ENCODE data around the gene SMG1.
"Not testable (repeated sequence)": the region's sequence is repeated elsewhere in the genome, so short reads cannot be mapped to it uniquely, and the experiment has no call there.

SMG1 gene

DNA sequence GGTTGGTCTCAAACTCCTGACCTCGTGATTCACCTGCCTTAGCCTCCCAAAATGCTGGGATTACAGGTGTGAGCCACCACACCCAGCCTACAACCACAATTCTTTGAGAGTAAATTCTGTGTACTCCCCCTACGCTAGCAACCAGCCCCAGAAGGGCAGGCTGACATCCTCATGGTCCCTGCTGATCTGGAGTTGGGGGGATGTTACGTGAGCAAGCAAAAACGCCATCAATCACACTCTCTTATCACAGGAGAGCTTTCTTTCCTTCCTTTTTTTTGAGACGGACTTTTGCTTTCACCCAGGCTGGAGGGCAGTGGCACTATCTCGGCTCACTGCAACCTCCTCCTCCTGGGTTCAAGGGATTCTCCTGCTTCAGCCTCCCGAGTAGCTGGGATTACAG lies 154.0 kb downstream of the SMG1 start:
- in situ Hi-C loops (cut with MboI; ENCODE audit: low sequenced_read_pairs): not testable (repeated sequence)

DNA sequence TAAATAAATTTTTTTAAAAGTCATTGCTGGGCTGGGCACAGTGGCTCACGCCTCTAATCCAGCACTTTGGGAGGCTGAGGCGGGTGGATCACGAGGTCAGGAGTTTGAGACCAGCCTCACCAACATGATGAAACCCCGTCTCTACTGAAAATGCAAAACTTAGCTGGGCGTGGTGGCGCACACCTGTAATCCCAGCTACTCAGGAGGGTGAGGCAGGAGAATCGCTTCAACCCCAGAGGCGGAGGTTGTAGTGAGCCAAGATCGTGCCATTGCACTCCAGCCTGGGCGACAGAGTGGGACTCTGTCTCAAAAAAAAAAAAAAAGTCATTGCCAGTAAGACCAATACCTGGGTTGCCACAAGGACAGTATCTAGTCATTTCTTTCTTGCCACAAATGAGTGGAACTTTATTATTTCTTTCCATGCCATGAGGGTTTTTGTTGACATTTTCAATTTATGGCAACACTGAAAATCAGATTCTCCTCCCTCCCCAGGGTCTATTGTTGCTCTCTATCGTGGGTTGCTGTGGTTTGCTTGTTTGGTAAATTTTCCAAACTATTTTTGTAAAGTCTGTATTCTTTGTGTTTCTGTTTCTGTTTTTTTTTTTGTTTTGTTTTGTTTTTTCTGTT lies 155.8 kb downstream of the SMG1 start:
- in situ Hi-C loops (cut with MboI; ENCODE audit: low sequenced_read_pairs): not testable (repeated sequence)

DNA sequence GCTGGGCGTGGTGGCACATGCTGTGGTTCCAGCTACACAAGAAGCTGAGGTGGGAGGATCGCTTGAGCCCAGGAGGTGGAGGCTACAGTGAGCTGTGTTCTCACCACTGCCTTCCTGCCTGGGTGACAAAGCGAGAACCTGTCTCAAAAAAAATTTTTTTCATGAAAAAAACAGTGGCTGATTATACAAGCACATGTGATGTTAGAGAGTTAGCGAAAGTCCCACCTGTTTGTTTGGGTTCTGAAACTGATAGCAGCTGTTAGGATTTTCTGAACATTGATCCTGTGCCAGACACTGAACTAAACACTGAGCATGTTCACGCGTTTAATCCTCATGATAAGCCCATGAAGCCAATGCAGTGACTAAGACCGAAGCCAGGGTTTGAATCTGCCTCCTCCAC lies 159.0 kb downstream of the SMG1 start:
- in situ Hi-C loops (cut with MboI; ENCODE audit: low sequenced_read_pairs): not testable (repeated sequence)

DNA sequence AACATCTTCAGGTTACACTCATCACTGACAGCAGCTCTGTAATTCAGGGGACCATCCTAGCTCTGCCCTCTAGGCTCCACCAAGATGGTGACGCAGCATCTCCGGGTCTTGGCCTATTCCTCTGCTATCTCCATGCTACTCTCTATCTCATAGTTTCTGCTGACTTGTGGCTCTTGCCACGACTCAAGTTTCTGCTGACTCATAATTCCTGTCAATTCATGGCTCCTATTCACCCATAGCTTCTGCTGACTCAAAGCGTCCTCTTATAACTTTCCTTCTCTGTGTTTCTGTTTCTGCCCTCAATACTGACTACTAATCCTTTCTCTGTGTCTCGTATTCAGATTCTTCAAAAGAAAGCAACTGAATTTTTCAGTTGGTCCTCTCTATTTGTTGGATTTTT lies 163.5 kb downstream of the SMG1 start:
- in situ Hi-C loops (cut with MboI; ENCODE audit: low sequenced_read_pairs): not testable (repeated sequence)

DNA sequence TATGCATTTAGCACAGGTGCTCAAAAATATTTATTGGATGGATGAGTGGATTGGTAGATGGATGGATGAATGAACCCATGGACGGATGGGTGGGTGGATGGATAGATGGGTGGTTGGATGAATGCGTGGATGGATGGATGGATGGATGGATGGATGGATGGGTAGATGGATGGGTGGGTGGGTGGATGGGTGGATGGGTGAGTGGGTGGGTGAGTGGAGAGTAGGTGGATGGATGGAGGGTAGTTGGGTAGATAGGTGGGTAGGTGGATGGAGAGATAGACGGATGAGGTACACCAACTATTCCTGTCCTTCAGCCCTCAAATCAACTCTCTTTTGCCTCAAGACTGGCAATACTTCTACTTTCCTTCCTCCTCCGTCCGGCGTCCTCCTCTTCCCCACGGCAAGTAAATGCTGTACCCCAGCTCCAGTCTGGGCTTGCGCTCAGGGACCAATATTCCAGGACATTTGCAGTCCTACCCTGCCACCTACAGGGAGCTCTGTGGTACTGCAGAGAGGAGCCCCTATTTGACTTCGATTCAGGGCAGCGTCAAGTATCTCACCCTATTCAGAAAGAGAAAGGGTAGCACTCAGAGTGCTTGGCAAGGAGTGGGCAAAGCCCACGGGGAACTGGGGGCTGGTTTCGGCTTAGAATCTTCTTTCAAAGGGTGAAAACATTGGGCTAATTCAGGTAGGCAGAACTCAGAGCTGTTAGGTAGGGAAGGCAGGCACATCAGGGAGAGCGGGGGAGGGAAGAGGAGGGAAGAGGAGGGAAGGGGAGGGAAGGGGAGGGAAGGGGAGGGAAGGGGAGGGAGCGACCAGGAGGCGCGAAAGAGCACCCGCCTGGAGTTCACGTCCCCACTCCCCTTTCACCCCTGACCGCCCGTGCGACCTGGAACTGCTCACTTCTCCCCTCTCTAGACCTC lies 166.3 kb downstream of the SMG1 start:
- in situ Hi-C loops (cut with MboI; ENCODE audit: low sequenced_read_pairs): not testable (repeated sequence)

DNA sequence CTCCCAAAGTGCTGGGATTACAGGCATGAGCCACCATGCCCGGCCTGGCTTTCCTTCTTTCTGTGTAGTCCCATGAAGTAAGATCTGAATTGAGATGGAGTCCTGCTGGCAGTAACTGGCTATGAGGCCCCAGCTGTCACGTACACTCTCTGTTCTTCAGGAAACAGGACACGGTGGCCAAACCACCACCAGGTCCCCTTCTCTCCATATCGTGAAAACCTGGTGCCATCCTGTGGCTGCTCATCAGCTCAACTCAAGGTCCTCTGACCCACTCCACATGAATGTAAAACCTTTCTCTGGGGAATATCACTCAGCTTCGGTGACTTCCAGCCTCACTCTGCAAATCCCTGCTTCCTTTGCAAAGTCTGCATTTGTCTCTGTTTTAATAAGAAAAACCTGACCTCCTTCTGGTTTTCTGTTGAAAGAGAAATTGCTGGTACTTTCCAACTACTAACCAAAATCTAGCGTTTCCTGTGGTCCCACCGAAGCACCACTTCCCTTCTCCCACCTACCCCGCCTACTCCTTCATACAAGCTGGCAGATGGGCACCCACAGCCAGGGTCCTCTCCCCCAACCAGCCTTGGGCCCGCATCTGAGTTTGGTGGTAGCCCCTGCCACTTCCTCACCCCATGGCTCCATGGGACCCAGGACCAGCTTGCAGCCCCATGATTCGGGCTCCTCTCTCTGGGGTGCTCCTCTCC lies 168.1 kb downstream of the SMG1 start:
- in situ Hi-C loops (cut with MboI; ENCODE audit: low sequenced_read_pairs): not testable (repeated sequence)

DNA sequence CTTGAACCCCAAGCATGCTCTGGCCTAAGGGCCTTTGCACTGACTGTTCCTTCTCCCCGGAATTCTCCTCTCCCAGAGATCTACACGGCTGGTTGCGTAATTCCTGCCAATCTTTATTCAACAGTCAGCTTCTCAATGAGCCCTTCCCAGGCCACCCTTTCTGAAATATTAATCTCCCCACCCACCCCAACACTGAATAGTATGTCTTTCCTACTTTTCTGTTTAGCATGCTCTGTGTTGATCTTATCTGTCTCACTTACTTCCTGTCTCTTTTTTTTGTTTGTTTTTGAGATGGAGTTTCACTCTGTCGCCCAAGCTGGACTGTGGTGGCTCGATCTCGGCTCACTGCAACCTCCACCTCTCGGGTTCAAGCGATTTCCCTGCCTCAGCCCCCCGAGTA lies 169.6 kb downstream of the SMG1 start:
- in situ Hi-C loops (cut with MboI; ENCODE audit: low sequenced_read_pairs): not testable (repeated sequence)

Data from hTERT RPE-1 (cell line).